ENCODE results near the gene SNX8. TPM values are rescaled to one million over a fixed set of nuclear protein-coding genes. Genes with fewer than 3 reads are reported as not detected.

SNX8 gene
- total and polyA plus RNA-seq, 2 of the 4 experiments (the other 2 are of a cell fraction) = 7.7 to 55.9 TPM

DNA sequence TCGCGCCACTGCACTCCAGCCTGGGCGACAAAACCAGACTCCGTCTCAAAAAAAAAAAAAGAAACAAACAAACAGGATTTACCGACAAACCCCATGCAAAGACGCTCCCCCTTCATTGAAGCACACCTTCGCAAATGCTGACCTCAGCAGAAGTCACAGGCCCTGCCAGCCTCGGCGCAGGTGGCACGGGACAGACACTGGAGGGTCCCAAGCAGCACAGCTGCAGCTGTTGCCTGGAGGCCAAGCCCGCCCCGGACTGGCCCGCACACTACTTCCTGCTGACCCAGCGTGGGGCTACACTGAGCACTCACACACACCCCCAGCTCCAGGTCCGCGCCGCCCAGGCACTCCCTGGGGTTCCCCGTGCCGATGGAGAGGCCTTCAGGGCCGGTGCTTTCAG lies 31.2 kb downstream of the SNX8 start:
- Histone ChIP-seq H4K20me1 (ENCODE audit: insufficient read depth, low read length) (peaks cover 12% of the 10 kb centered on the region), H3K79me1 (ENCODE audit: low read depth in 1 of 2, low read length in 2 of 2) (peaks cover 13 to 55% of the 10 kb centered on the region in 2 experiments), H3K36me3 (ENCODE audit: control insufficient read depth, insufficient read depth, low read length) (no peaks in the 10 kb centered on the region), H4K8ac (ENCODE audit: low read depth in 2 of 2, low read length in 2 of 2) (no peak overlapping the region), H3K56ac (ENCODE audit: extremely low read depth, insufficient read depth, low read length) (no peak overlapping the region), H3K23ac (ENCODE audit: low read depth, low read length) (no peak overlapping the region), H3K9ac (ENCODE audit: low read depth, low read length) (no peak overlapping the region), H3K4me1 (ENCODE audit: control insufficient read depth, insufficient read depth, low read length) (peaks cover 7% of the 10 kb centered on the region; the same call in 1 of the 2 replicates), H3K27me3 (ENCODE audit: control insufficient read depth, insufficient read depth, low read length) (no peaks in the 10 kb centered on the region), H2BK15ac (ENCODE audit: low read depth, low read length) (no peak overlapping the region), H2AFZ (replicated peaks; ENCODE audit: low read length, poor library complexity) (peak overlapping the region; percentile 41), H3K9me1 (ENCODE audit: insufficient read depth, low read length) (peaks cover 3% of the 10 kb centered on the region), H2BK120ac (ENCODE audit: low read depth, low read length) (no peak overlapping the region), H2AK5ac (ENCODE audit: low read depth, low read length) (no peak overlapping the region), H2BK20ac (ENCODE audit: low read depth, low read length) (no peak overlapping the region), H3K9me3 (ENCODE audit: control insufficient read depth, insufficient read depth, low read length) (no peaks in the 10 kb centered on the region), H3K4me2 (ENCODE audit: low read depth, low read length) (no peak overlapping the region), H3K18ac (ENCODE audit: low read depth, low read length) (no peak overlapping the region), H4K91ac (ENCODE audit: insufficient read depth, low read depth, low read length) (no peak overlapping the region), H3K4ac (ENCODE audit: low read depth, low read length) (no peak overlapping the region), H4K5ac (ENCODE audit: low read depth, low read length) (no peak overlapping the region), H2AK9ac (replicated peaks; ENCODE audit: low read depth, low read length, poor library complexity) (no peak overlapping the region), H3K27ac (ENCODE audit: insufficient read depth, low read length) (no peak overlapping the region), H3K4me3 (ENCODE audit: insufficient read depth, low read depth, low read length) (no peak overlapping the region), H3K14ac (replicated peaks; ENCODE audit: low read depth, low read length) (no peak overlapping the region), H2BK5ac (ENCODE audit: low read depth, low read length, poor library complexity, severe bottlenecking) (no peak overlapping the region)
- intact Hi-C loops (cut with micrococcal nuclease) (no loop called here), in situ Hi-C loops (cut with MboI; ENCODE audit: low sequenced_read_pairs) (no loop called here), dilution Hi-C loops (cut with HindIII; ENCODE audit: low sequenced_read_pairs, unreplicated experiment) (no loop called here)
- DNase-seq = no peak
- ChIA-PET POLR2A (ENCODE audit: unreplicated experiment) (no interaction called here), CTCF (no interaction called here)
- ATAC-seq (ENCODE audit: low read depth) = no peak
- peak; percentile 94 for TF ChIP-seq MAFK (IDR thresholded peaks at IDR 0.05; ENCODE audit: low read depth, low read length)
- TF ChIP-seq MXI1 (IDR thresholded peaks at IDR 0.05; ENCODE audit: borderline replicate concordance, low read depth, low read length) = no peak
- BruUV-seq (replicated peaks) = no TSS peak
- 96% methylated on average over 5 of the region's 20 CpGs; no CpG with 5 or more reads in 1 of the 2 experiments for WGBS, 2 experiments (ENCODE audit: extremely low coverage in 2 of 2, insufficient read length in 1 of 2)

Measured in IMR-90 (cell line).